ENCODE results near the gene OCA2.

Gene OCA2

GRCh38 chr15:27792756-27793264 is 306.3 kb downstream of the OCA2 start:
- no peak for TF ChIP-seq CTCF (IDR thresholded peaks at IDR 0.05; ENCODE audit: low read depth, low read length, missing control alignments)
- no peak overlapping the region for H3K4me3 ChIP-seq (ENCODE audit: low read depth, low read length)
- no peak for DNase-seq (ENCODE audit: low read depth)

- H3K4me3 ChIP-seq (ENCODE audit: low read depth, low read length): no peak overlapping the region
- no peak for DNase-seq (ENCODE audit: low read depth)
- TF ChIP-seq CTCF (IDR thresholded peaks at IDR 0.05; ENCODE audit: low read depth, low read length, missing control alignments): no peak
Observed at GRCh38 chr15:27790270-27790669, 308.8 kb downstream of the OCA2 start.

DNA sequence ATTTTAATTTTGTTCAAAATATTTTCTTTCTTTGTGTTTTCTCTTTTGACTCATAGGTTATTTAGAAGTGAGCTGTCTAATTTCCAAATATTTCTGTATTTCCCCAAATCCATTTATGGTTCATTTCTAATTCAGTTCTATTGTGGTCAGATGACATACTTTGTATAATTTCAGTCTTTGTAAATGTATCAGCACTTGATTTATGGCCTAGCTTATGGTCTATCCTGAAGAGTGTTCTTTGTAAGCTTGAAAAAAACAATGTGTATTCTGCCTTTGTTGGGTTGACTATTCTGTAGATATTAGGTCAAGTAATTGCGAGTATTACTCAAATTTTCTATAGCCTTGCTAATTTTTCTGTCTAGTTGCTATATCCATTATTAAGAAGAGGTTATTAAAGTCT is 311.2 kb downstream of the OCA2 start:
- no peak overlapping the region for H3K4me3 ChIP-seq (ENCODE audit: low read depth, low read length)
- no peak for TF ChIP-seq CTCF (IDR thresholded peaks at IDR 0.05; ENCODE audit: low read depth, low read length, missing control alignments)
- DNase-seq (ENCODE audit: low read depth): no peak

- no peak for TF ChIP-seq CTCF (IDR thresholded peaks at IDR 0.05; ENCODE audit: low read depth, low read length, missing control alignments)
- DNase-seq (ENCODE audit: low read depth): no peak
- H3K4me3 ChIP-seq (ENCODE audit: low read depth, low read length): no peak overlapping the region
Observed at GRCh38 chr15:27784107-27784506, 315.0 kb downstream of the OCA2 start.

- TF ChIP-seq CTCF (IDR thresholded peaks at IDR 0.05; ENCODE audit: low read depth, low read length, missing control alignments): no peak
- DNase-seq (ENCODE audit: low read depth): no peak
- H3K4me3 ChIP-seq (ENCODE audit: low read depth, low read length): no peak overlapping the region
Observed at GRCh38 chr15:27783678-27784077, 315.4 kb downstream of the OCA2 start.

GRCh38 chr15:27782125-27782524 is 317.0 kb downstream of the OCA2 start:
- TF ChIP-seq CTCF (IDR thresholded peaks at IDR 0.05; ENCODE audit: low read depth, low read length, missing control alignments): no peak
- H3K4me3 ChIP-seq (ENCODE audit: low read depth, low read length): no peak overlapping the region
- DNase-seq (ENCODE audit: low read depth): no peak

DNA sequence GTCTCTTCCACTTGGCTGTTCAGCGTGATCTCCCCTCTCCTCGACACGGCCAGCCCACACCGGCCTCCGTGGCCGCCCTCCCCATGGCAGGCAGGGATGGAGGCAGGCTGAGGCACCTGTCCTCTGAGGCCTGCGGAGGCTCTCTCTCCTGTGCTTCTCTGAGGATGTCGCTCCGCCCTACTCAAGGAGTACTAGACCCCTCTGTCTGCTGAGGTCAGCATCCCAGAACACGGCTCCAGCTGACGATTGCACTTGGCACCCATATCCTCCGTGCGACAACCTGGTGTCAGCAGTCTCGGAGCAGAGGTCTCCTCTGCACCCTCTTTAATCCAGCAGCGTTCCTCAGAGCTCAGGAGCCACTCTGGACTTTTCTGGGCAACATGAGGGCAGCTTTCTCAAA is 322.6 kb downstream of the OCA2 start:
- no peak for TF ChIP-seq CTCF (IDR thresholded peaks at IDR 0.05; ENCODE audit: low read depth, low read length, missing control alignments)
- no peak overlapping the region for H3K4me3 ChIP-seq (ENCODE audit: low read depth, low read length)
- no peak for DNase-seq (ENCODE audit: low read depth)

Data from GM12864 (cell line).